NK-92 treated with Interleukin-12 subunit alpha and Interleukin-12 subunit beta, amount 100 ng/mL, for 24 hours (cell line): Measurements from ENCODE around the gene ZNF407.

Experiments
- DNase-seq: peaks from one replicate; lab custom pipeline; 2025; lab: John Stamatoyannopoulos, UW

Gene ZNF407

DNA sequence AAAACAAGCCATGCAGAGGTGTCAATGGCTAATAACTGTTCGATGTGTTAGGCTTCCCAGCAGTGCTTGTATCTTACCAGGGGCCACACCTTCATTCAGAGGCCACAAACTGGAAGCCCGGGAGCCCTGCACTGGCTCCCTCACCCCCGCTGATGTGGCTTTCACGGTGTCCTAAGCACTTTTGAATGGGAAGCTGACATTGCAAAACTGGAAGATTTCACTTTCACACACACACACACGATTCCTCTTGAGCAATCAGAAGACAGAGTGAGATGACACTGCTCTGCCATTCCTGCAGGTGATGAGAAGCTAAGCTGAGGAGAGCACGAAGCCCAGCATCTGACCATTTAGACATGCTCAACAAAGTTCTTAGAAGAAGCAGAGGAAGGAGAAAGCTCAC, 8.6 kb upstream of the ZNF407 start:
- DNase-seq = no peak

GRCh38 chr18:74589811-74590210, 7.9 kb upstream of the ZNF407 start:
- DNase-seq = no peak

- no peak for DNase-seq
Measured at GRCh38 chr18:74590671-74591070, 7.0 kb upstream of the ZNF407 start.

GRCh38 chr18:74595431-74595830, 2.2 kb upstream of the ZNF407 start:
- no peak for DNase-seq

GRCh38 chr18:74597034-74597661, 522 bp upstream of the ZNF407 start:
- DNase-seq = peak; percentile 67

DNA sequence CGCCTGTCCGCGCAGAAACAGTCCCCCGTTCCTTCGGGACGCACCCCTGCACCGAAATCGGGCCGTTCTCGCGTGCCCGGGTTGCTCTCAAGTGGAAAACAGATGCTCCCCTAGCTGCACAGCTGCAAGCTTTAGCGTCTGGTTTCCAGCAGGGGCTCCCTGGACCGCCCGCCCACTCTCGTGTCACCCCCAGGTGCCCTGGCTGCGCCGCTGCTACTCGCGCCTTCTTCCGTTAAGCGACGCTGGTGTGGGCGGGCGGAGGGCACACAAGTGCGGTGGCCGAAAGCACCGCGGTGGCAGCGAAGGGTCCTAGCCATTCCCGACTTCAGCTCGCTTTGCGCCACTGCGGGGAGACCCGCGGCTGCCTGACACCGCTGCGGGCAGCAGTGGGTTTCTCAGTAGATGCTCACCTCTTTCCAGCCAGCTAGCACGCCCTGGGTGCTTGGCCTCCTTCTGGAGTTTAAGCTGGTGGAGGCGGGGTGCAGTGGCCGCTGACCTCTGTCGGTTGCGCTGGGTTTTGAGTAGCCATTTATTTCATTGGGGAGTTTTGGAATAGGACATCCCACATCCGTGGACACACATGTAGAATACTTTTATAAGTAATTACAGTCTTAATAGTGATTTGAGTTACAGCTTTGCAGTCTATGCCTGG, 806 bp downstream of the ZNF407 start:
- peak; percentile 66 for DNase-seq

DNA sequence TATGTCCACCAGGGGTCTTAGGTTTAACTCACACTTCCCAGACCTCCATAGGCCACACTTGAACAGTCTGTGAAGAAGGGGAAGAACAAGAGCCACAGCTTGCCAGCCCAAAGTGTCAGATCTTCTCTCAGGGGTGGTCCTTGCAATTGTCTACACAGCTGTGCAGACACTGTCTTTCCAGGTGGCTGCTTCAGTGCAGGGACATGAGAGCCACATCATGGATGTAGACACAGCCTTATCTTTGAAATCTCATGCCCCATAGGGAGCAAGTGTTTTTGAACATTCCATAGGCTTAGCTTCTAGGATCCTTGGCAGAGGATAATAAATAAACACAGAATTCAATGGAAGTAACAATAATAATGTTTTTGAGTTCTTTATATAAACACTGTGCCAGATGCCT, 6.7 kb downstream of the ZNF407 start:
- DNase-seq = no peak

DNA sequence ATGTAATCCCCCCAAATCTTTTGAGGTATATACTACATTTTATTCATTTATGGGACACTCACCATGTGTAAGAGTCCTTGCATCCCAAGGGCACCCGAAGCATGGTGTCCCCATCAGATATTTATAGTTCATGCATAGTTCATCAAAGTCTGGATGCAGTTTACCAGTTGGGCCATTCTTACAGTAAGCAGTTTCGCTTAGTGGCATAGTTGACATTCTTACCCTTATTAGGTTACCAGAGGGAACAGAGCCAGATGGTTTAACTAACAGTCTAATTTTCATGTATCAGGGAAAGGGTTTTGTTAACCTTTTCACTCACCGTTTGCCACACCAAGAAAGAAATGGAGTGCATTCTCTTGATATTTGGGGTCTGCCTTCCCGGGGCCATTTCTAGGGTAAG, 7.1 kb downstream of the ZNF407 start:
- no peak for DNase-seq

GRCh38 chr18:74608681-74609080, 11.0 kb downstream of the ZNF407 start:
- DNase-seq = no peak

DNA sequence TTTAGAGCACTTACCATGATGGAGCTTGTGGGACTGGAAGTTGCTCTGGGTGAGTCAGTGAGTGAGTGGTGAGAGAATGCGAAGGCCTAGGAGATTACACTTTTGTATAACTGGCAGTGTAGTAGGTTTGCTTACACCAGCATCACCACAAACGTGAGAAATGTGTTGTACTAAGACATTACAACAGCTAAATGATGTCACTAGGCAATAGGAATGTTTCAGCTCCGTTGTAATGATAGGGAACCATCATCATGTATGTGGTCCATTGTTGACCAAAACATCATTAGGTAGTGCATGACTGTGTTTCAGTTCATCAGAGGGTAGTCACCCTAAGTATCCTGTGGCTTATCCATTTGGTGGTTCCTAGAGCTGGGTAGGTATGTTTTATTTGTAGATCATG, 11.9 kb downstream of the ZNF407 start:
- no peak for DNase-seq

GRCh38 chr18:74610051-74610615, 12.5 kb downstream of the ZNF407 start:
- DNase-seq = no peak

- DNase-seq = no peak
Measured at GRCh38 chr18:74610860-74611259, 13.2 kb downstream of the ZNF407 start.

- DNase-seq = no peak
Measured at GRCh38 chr18:74611765-74612164, 14.1 kb downstream of the ZNF407 start.

DNA sequence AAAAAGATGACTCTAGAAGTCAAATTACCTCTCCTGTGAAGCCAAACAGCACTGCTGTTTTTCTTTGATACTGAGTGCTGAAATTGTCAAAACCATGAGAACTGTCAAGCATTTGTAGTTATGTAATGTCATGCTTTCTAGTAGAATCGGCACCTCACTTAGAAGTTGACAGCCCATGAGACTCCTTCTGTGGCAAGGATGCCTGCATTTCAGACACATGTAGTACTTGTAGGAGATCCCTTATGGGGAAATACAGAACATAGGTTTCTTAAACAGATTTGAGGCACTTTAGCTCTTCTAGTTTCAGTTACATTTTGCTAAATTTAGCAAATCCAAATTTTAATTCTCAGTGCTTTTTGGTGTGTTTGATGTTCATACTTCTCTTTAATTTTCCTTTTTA, 15.7 kb downstream of the ZNF407 start:
- DNase-seq = no peak

GRCh38 chr18:74616494-74616893, 18.8 kb downstream of the ZNF407 start:
- DNase-seq = no peak

DNA sequence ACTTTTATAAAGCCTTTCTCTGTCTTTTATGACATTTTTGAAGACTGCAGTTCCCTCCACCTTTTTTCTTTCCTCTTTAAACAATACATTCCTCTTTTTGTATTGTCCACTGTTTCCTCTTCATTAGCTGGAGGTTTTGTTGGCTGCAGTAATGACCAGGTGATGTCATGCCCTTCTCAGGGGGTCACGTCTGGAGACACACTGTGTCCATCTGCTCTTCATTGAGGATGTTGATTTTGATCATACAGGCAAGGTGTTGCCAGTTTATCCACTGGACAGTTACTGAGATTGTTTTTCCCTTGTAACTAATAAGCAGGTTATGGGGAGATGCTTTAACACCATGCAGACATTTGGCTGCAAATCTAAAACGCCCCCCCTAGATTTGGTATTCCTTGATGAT, 19.8 kb downstream of the ZNF407 start:
- DNase-seq = no peak

DNA sequence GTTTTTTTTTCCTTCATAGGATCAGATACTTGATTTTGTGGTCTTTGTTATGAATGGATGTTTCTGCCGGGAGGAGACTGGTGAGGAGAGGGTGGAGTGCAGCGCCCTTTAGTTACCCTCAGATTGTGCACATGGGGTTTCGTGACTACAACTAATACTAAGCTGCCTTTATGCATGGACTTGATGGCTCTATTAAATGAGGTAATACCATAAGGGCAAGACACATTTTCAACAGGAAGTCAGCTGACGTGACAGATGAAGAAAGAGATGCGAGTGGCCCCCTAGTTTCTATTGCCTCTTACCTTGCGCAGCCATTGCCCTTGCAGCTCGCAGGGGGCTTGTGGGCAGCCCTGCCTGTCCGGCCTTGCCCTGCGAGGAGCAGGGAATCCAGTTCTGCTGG, 24.4 kb downstream of the ZNF407 start:
- DNase-seq = no peak

DNA sequence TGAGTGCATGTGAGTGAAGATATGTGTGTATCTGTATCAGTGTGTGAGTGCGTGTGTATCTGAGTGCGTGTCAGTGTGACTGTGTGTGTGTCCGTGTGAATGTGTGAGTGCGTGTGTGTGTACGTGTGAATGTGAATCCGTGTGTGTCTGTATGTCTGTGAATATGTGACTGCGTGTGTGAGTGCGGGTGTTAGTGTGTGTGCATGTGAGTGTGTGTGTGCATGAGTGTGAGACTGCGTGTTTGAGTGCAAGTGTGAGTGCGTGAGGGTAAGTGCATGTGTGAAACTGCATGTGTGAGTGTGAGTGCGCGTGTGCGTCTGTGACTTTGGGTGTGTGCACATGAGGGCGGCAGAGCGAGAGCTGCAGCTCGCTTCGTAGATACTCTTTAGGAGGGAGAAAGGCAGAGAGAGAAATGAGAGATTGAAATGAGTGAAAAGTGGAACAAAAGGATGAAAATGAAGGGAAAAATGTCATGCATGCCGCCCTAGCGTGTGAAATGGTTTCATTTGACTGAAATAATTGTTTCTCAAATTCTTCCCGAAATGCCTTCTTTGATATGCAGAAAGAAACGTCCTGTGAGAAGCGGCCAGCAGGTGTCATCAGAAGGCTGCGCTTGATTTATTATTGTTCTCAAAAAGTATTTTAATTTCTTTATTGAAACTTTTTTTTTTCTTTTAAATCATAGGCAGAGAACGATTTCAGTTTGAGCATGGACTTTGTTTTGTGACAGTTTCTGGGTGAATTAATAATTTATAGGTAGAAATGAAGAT, 25.6 kb downstream of the ZNF407 start:
- no peak for DNase-seq

DNA sequence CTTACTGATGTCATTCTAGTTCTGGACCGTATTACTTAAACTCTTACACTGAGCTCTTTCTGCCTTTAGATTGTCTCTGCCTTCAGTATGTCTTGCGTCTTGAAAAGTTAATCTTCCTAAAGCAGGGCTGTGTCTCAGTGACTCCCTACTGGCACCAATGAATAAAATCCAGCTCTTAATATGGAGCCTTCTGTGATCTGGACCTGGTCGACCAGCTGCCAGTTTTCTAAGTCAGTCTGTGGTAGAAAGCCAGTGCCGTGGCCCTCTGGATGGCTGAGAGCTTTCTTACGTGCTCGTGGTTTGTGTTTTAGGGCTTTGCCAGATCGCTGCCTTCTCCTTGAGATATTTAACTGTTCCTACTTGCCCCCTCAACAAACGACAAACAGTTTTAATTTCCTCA, 26.8 kb downstream of the ZNF407 start:
- DNase-seq = no peak

GRCh38 chr18:74625157-74625556, 27.5 kb downstream of the ZNF407 start:
- no peak for DNase-seq

- no peak for DNase-seq
Measured at GRCh38 chr18:74626049-74626874, 28.6 kb downstream of the ZNF407 start.

- no peak for DNase-seq
Measured at GRCh38 chr18:74630804-74631203, 33.1 kb downstream of the ZNF407 start.
